ENCODE data around the gene MBNL1.
"Not testable (repeated sequence)": the region's sequence is repeated elsewhere in the genome, so short reads cannot be mapped to it uniquely, and the experiment has no call there.

MBNL1 gene

GRCh38 chr3:152335273-152335672, 66.5 kb downstream of the MBNL1 start:
- no peak overlapping the region for H3K27ac ChIP-seq
- TF ChIP-seq, protein P1, sequence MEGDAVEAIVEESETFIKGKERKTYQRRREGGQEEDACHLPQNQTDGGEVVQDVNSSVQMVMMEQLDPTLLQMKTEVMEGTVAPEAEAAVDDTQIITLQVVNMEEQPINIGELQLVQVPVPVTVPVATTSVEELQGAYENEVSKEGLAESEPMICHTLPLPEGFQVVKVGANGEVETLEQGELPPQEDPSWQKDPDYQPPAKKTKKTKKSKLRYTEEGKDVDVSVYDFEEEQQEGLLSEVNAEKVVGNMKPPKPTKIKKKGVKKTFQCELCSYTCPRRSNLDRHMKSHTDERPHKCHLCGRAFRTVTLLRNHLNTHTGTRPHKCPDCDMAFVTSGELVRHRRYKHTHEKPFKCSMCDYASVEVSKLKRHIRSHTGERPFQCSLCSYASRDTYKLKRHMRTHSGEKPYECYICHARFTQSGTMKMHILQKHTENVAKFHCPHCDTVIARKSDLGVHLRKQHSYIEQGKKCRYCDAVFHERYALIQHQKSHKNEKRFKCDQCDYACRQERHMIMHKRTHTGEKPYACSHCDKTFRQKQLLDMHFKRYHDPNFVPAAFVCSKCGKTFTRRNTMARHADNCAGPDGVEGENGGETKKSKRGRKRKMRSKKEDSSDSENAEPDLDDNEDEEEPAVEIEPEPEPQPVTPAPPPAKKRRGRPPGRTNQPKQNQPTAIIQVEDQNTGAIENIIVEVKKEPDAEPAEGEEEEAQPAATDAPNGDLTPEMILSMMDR (IDR thresholded peaks at IDR 0.05), result no peak
- TF ChIP-seq ZFX (IDR thresholded peaks at IDR 0.05; ENCODE audit: borderline replicate concordance), result no peak

DNA sequence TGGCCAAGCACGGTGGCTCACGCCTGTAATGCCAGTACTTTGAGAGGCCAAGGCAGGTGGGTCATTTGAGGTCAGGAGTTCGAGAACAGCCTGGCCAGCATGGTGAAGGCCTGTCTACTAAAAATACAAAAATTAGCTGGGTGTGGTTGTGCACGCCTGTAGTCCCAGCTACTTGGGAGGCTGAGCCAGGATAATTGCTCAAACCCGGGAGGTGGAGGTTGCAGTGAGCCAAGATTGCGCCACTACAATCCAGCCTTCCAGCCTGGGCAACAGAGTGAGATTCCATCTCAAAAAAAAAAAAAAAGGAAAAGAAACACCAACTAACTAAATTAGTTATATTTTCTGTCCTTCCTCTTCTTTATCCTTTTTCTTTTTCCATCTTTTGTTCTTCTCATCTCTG, 68.6 kb downstream of the MBNL1 start:
- not testable (repeated sequence) for H3K27ac ChIP-seq

GRCh38 chr3:152338159-152338720, 69.5 kb downstream of the MBNL1 start:
- TF ChIP-seq ZFX (IDR thresholded peaks at IDR 0.05; ENCODE audit: borderline replicate concordance), result no peak
- TF ChIP-seq, protein P1 (IDR thresholded peaks at IDR 0.05), result no peak
- H3K27ac ChIP-seq, result no peak overlapping the region

DNA sequence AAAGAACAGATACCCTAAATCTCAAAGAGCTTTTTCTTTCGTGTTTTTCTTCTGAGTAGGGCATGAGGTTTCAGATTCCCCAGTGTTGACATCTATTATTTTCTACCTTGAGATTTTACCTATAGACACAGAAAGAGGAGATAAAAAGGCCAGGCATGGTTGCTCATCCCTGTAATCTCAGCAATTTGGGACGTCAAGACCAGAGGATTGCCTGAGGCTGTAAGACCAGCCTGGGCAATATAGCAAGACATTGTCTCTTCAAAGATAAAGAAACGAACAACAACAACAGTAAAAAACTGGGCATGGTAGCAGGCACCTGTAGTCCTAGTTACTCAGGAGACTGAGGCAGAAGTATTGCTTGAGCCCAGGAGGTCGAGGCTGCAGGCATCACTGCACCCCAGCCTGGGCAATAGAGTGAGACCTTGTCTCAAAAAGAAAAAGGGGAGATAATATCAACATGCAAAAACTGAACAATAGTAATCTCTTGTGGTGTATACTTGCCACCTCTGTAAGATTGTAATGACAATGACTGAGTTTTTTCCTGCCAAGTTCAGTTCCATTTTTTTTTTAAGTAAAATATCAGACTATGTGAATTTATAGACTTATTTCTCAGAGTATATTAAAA, 71.3 kb downstream of the MBNL1 start:
- TF ChIP-seq ZFX (IDR thresholded peaks at IDR 0.05; ENCODE audit: borderline replicate concordance), result no peak
- TF ChIP-seq, protein P1 (IDR thresholded peaks at IDR 0.05), result no peak

GRCh38 chr3:152345233-152345632, 76.5 kb downstream of the MBNL1 start:
- TF ChIP-seq, protein P1 (IDR thresholded peaks at IDR 0.05), result no peak
- no peak for TF ChIP-seq ZFX (IDR thresholded peaks at IDR 0.05; ENCODE audit: borderline replicate concordance)
- no peak overlapping the region for H3K27ac ChIP-seq

More for the DNA sequence above, 71.3 kb downstream of the MBNL1 start:
- no peak overlapping the region for H3K27ac ChIP-seq

- no peak for TF ChIP-seq ZFX (IDR thresholded peaks at IDR 0.05; ENCODE audit: borderline replicate concordance)
- TF ChIP-seq, protein P1 (IDR thresholded peaks at IDR 0.05), result no peak
- no peak overlapping the region for H3K27ac ChIP-seq
These were observed 77.3 kb downstream of the MBNL1 start for GRCh38 chr3:152346058-152346457.

DNA sequence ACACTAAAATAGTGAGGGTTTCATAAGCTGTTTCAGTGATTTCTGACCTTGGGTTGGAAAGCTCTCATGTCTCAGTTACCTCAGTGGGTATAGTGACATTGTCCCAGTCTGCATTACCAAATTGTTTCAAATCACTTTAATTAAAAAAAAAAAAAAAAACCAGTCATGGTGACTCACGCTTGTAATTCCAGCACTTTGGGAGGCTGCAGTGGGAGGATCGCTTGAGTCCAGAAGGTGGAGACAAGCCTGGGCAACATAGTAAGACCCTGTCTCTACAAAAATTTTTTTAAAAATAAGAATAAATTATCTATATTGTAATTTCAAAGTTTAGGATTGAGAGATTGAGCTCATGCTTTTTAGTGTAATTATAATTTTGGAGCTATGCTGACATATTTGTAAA, 78.0 kb downstream of the MBNL1 start:
- H3K27ac ChIP-seq, result no peak overlapping the region
- no peak for TF ChIP-seq ZFX (IDR thresholded peaks at IDR 0.05; ENCODE audit: borderline replicate concordance)
- TF ChIP-seq, protein P1 (IDR thresholded peaks at IDR 0.05), result no peak
